NCI-H2107 (cell line): ENCODE measurements around the gene ZMYM4.
A peak's percentile ranks its signal among the peaks of the same experiment; 100 is the strongest.

Source experiments
- DNase-seq: peaks from one replicate; lab custom pipeline; 2025; lab: John Stamatoyannopoulos, UW

The ZMYM4 gene

DNA sequence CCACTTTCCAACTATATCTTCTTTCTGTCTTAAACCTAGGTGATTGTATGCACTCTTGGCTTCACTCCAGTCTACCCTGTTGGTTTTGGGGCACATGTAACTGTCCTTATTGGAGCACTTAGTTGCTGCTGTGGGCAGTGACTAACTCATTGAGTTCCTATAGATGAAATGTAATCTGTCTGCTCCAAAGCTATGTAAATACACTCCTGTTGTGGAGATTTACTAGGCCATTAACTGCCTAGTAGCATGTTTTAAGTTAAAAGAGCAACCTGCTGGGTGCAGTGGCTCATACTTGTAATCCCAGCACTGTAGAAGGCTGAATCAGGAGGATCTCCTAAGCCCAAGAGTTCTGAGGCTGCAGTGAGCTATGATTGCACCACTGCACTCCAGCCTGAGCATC lies 137.6 kb downstream of the ZMYM4 start:
- no peak for DNase-seq

DNA sequence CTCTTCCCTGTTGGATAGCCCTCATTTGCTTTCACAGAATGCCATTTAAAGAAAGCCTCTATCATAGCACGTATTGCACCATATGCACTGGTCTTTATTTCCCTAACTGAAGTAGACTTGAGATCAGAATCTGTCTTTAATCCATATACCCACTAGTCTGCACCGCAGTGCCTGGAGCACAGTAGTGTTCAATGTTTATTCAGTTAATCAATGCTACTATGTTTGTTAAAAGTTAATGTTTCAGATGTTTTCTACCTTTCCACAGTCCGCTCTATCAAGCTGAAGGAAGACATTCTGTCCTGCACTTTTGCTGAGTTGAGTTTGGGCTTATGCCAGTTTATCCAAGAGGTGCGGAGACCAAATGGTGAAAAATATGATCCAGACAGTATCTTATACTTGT lies 139.2 kb downstream of the ZMYM4 start:
- DNase-seq, result no peak

DNA sequence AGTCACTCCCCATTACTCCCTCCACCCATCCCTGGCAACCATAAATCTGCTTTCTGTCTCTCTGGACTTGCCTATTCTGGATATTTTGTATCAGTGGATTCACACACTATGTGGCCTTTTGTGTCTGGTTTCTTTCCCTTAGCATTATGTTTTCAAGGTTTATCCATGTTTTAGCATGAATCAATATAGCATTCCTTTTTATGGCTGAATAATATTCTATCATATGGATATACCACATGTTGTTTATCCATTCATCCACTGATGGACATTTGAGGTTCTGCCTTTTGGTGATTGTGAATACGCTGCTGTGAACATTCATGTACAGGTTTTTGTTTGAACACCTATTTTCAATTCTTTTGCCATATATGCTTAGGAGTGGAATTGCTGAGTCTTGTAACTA lies 140.4 kb downstream of the ZMYM4 start:
- DNase-seq, result no peak

DNA sequence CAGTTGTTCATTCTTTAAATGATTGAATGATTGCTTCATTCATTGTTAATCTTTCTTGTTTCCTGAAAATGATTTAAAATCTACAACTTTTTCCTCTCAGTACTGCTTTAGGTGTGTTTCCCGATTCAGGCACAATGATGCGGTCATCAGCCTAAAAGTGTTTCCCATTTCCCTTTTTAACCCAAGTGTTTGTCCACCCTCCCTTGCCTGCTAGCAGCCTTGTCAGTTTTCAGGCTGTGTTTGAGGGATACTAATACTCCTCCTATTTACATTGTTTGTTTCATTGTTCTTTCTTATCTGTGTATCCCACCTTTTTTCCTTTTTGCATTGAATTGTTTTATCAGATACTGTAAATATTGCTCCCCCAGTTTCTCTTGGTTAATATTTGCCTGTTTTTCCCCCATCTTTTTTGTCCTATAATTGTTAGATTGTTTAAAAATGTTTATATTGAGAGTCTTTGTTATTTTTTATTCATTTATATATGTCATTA lies 157.6 kb downstream of the ZMYM4 start:
- DNase-seq, result no peak

DNA sequence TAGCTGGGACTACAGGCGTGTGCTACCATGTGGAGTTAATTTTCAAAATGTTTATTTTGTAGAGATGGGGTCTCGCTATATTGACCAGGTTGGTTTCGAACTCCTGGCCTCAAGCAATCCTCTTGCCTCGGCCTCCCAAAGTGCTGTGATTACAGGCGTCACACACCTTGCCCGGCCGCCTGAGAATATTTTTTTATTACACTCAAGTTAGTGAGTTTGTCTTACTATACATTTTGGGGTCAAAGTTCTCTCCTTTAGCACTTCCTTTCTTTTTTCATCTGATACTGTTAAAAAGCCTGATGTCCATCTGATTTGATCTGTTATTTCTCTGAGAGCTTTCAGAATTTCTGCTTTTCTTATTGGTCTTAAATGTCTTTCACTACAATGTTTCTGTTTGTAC lies 159.9 kb downstream of the ZMYM4 start:
- DNase-seq, result no peak

DNA sequence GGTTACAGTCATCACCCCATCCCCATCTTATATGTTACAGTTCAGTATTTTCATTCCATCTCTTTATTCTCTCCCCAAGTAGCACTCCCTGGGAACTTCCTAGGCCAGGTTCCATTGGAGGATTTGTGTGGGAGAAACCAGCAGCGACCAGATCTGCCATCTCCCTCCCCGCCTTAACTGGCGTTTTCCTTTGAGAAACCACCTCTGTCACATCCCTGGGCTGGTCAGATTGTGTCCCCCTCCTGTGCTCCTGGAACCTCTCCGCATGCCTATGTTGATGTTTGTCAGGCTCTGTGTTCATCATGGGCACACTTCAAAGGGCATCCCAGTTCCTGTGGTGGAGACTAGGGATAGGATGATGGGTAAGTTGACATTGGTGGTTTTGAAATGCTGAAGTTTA lies 162.3 kb downstream of the ZMYM4 start:
- no peak for DNase-seq

DNA sequence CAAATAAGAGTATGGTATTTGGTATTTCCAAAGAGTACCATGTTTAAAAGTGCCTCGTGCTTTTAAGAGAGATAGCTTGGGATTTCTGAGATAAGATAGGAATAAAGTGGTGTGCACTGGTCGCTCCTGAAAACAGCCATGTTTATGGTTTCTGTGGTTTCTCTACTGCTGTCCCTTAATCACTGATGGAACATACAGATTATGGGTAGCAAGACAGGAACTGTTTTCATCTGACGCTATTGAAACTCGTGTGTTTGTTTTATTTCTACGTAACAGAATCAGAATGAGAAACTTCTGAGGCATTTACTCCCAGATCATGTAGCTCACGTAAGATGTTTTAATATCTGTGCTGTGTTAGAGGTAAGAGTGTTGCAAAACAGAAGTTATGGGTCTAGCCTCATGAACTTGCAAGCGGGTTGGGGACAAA lies 162.7 kb downstream of the ZMYM4 start:
- DNase-seq, result no peak

DNA sequence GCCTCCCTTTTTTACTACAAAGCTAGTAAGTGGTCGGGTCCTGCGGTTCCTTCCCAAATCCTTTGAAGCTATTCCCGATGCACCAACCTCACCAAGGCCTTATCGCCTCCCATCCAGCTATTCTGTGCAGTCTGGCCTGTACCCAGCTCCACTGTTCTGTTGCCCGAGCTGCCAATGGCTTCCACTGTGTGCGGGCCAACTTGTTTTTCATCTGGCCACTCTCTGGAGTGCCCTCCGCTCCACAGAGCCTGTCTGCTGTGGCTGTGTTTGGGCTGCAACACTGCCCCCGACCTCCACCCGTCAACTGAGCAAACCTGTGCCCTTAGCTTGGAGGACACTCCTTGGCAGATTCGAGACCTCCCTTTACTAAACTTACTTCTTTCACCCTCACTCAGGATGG lies 163.7 kb downstream of the ZMYM4 start:
- no peak for DNase-seq

DNA sequence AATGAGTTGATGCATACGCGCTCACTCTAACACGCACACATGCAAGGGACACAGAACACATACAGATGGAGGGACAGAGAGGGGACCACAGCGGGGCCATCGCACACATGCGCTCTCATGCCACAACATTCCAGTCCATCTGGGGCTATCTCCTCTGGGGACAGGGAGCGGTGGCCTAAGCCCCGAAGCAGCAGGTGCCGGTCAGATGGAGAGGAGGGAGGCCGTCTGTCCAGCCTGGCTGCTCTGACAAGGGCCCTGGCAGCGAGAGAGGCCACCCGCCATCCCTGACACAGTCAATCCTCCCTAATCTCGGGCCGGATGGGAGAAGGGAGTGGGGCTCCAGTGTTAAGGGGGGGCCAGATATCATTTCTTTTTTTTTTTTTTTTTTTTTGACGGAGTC lies 165.2 kb downstream of the ZMYM4 start:
- no peak for DNase-seq

DNA sequence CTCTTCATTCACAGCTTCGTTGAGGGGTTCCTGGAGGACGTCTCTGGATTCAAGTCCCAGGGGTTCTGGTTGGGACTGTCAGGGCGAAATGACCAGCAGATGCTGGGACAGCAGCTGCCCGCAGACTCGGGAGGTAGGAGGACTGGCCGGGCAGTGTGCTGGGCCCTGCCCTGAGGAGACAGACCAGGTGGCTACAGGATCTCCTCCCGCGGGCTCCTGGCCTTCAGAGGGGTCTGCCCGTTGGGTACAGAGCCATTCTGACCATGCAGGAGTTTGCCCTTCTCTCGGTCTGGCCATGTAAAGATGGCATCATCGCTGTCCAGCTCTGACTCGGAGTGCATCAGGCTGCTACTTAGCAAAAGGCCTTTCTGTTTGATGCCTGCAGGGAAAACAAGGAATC lies 166.2 kb downstream of the ZMYM4 start:
- DNase-seq, result no peak

DNA sequence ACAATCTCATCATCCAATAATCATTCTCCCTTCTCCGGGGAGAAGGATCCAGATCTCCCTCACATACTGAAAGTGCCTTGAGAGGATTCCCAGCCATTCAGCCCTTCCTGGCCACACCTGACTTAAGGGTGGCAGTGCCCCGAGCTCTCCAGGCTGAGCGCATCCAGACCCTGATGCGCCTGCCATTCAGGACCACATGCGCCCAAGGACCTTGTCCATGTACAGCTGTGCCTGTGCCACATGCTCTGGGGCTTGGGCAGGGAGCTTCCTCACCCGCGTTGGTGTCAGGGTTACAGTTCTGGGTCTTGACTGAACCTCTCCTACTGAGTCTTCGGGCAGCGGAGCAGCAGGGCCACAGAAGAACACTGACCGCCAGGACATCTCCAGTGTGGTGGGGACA lies 167.6 kb downstream of the ZMYM4 start:
- DNase-seq, result no peak

DNA sequence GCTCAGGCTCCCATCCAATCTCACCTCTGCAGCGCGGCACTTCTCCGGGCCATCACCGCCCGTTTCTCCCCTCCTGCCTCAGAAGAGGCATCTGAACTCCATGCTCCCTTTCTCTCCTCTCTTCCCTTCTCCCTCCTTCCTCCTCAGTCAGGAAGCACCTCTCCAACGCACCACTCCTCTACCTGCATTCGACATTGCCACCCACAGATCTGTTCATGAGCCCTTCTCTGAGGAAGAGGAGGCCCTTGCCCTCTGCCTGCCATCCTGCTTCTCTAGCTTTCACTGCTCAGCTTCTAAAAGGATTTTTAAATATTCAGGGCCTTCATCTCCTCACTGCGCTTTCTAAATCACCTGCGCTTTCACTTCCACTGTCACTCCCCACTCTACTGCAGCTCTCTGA lies 168.7 kb downstream of the ZMYM4 start:
- DNase-seq, result no peak

DNA sequence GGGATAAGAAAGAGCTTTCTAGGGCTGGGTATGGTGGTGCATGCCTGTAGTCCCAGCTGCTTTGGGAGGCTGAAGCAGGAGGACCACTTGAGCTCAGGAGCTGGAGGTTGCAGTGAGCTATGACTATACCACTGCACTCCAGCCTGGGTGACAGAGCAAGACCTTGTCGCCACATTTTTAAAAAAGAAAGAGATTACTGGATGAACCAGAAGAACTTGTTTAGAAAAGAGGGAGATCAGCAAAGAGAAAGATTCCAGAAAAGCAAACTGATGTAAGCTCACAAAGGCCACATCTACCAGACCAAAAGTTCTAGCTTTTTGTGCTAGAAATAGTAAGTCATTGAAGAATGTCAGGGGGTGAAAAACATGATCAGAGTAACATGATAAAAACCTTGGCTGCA lies 171.1 kb downstream of the ZMYM4 start:
- DNase-seq, result no peak

DNA sequence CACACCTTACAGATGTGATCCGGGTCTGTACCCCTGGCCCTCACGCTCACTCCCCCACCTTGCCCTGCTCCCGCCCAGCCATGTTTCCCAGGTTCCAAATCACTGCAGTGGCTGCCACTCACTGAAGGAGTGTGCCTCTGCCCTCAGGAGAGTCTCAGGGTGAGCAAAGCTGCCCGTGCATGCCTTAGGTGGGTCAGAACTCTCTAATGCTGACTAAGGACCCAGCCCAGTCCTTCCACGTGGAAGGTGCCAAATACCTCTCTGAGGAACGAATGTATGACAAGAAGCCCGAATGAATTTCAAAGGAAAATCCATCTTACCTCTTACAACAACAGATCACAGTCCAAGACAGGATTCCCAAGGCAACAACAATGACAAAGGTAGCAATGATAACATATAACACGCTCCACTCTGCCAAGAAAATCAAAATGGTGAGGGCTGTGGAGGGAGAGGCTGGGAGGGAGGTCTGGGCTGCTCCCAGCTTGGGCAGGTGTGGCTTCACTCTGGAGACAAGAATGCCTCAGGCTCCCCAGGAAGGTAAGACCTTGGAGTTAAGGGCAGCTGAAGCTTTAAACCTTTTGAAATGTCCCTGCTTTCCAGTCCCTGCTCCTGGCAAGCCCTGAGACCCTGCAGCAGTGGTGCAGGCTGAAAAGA lies 173.5 kb downstream of the ZMYM4 start:
- no peak for DNase-seq

DNA sequence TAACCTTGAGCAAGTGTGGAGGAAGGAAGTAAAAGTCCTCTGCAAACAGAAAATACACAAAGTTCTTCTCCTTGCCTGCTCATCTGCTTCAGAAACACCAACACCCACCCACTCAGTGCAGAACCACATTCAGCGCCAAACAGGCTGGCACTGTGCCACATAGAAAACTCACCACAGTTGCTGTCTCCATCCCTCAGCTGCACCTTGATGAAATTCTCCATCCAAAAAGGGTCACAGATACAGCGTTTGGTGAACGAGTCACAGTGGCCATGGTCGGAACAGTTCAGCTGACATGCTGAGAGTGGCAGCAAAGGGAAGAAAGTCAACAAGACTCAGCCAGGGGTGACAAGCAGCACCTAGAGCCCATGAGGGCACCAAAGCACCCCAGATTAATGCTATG lies 174.2 kb downstream of the ZMYM4 start:
- DNase-seq, result no peak

DNA sequence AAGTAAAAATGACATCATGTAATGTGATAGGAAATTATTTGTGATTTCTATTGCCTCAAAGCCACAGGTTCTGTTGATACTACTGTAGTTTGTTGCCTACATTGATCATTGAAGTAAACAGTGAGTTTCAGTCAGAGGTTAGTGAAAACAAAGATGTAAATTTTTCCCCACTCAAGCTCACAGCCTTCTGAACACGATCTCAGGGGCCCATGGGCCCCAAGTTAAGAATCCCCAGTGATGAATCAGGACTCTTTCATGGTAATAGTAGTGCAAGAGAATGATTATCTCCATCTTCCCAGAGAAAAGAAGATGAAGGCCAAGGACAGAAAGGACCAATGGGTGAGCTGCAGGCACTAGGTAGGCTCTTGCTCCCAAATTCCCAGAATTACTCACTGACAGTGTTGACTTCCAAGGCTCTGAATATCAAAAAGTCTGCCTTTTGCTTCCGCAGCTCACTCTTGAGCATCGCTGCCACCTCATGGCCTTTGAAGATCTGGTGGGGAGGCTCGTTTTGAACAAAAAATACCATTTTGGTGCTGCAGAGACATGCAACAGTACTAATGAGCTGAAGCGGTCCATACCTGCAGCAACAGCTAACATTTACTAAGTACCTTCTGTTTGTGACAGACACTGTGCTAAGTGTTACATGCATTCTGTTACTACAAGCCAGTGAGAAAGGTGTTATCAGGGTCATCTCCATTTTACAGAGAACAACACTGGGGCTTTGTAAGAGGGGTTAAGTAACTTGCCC lies 175.4 kb downstream of the ZMYM4 start:
- no peak for DNase-seq

DNA sequence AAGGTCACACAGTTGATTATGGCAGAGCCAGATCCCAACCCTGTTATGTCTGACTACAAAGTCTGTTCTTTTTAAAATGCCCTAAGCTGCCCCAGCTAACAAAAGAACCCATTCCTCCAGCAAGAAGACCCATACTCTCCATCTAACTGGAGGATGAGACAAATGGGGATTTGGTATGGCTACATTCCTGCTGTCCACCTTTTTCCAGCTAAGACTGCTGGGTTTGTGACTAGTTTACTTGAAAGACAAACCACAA lies 175.9 kb downstream of the ZMYM4 start:
- DNase-seq, result no peak

DNA sequence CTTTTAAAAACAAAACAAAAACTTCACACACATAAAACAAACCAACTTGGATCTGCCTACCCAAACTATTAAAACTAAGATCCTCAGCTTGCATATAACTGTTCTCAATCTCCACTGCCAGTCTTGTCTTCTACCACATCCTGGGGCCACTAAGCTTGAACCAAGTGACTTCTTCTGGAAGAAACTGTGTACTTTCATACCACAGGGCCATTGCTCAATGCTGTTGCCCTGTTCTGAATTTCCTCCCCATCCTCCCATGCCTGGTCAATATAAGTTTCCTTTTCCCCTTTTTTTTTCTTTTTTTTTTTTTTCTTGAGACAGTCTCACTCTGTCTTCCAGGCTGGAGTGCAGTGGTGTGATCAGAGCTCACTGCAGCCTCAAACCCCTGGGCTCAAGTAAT lies 178.8 kb downstream of the ZMYM4 start:
- no peak for DNase-seq

DNA sequence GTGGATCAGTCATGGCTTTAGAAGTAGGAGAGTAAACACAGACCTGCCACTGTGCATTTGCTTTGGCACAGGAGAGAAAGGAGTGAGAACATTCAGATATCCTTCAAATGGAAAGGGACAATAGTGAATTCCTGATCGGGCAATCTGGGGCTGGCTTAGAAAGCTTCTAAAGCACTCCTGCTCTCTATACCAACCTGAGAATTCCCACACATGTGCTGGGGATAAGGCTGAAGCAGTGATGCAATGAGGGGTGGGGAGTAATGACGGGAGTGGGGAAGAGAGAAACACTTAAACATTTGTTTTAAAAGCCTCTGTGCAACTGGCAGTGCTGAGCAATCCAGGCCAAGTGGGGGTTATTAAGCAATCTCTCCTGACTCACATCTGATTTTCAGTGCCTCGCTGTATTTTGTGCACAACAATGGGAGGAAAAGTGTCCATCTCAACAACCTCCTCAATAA lies 179.9 kb downstream of the ZMYM4 start:
- no peak for DNase-seq

DNA sequence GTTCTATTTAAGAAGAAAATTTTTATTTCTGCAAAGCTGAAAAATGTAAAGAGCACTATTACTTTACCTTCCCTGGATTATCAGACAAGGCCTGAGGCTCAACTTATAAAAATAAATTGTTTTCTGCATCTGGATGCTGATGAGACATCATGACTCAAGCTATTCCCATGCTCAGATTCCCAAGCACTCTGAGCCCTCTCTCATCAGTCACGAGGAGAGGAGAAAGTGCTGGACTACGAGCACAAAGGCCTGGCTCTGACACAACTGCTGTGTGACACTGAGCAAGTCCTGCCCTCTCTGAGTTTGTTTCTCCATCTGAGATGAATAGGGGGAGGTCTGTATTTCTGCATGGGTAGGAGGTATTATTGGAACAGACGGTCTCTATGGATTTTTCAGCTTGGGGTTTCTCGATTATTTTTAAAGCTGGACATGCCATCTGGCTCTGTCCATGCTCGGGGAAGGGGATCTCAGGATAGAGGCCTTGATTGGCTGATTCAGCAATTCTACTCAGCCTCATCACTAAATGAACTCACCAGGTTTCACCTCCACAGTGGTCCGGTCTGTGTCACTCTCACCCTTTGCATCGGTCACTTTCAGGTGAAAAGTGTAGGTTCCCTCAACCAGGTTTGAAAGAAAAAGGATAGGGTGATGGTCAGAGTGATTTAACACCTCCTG lies 181.0 kb downstream of the ZMYM4 start:
- DNase-seq, result no peak

DNA sequence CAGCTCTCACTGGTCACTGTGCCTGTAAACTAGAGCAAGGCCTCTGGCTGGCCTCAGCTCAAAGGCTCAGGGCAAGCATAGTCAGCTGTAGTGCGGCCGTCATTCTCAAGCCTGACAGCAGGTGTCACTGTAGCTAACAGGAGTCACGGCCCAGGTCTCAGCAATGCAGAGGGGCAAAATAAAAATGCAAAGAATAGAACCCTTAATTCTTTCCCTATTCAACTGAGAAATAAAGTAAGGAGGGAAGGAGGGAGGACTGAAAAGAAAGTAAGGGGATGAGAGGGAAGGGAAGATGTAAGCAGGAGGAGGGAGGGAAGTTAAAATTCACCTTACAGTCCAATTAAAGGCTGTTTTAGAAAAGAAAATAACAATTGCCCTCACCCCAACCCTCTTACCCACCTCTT lies 182.6 kb downstream of the ZMYM4 start:
- DNase-seq, result peak; percentile 44

DNA sequence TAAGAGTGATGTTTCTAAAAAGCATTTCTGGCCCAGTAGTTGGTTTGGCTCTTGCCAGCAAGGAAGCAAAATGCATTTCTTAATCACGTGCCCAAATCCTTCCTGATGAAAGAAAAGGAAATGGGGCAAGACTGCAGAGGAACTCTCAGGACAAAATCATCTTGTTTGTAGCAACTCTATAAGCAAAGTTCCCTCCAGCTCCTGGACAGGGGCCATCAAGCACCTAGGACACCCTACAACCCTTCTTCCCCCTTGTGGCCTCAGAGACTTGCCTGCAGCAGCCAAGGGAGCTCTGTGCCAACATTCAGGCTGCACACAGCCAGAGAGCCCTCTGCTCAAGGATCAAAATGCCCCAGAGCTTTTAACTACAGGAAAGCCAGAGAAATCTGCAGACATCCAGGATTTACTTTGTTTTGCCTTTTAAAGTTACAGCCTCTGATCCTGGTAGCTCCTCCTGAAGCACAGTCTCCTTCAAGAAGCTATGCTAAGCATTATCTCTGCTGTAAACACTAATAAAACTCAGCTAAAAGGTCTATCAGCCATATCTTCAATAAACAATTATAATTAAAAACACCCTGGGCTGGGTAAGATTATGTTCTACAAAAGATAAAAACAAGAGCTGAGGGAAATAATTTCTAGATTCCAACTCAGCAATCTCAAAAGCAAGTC lies 183.7 kb downstream of the ZMYM4 start:
- DNase-seq, result no peak

DNA sequence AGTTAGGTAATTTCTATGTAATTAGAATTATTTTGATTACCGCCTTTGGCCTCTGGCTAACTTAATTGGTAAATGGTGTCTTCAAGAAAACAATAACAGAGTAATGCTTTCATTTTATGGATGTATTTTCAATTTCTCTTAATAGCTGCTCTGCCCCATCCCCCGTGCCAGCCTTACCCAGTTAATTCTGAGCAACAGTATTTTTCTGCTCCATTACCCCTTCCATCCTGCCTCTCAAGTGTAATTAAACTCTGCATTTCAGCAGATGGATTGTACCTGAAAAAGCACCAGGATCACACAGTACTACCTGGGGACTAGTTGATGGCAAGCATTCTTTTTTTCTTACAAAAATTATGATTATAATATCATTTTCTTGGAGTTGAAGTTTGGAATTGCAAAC lies 184.5 kb downstream of the ZMYM4 start:
- no peak for DNase-seq
